ENCODE data around the gene CCDC3. TPM values are rescaled to one million over a fixed set of nuclear protein-coding genes. Genes with fewer than 3 reads are reported as not detected.

The CCDC3 gene
- total RNA-seq (ENCODE audit: low replicate concordance) = 0.15 and 0.47 TPM in 2 replicates

DNA sequence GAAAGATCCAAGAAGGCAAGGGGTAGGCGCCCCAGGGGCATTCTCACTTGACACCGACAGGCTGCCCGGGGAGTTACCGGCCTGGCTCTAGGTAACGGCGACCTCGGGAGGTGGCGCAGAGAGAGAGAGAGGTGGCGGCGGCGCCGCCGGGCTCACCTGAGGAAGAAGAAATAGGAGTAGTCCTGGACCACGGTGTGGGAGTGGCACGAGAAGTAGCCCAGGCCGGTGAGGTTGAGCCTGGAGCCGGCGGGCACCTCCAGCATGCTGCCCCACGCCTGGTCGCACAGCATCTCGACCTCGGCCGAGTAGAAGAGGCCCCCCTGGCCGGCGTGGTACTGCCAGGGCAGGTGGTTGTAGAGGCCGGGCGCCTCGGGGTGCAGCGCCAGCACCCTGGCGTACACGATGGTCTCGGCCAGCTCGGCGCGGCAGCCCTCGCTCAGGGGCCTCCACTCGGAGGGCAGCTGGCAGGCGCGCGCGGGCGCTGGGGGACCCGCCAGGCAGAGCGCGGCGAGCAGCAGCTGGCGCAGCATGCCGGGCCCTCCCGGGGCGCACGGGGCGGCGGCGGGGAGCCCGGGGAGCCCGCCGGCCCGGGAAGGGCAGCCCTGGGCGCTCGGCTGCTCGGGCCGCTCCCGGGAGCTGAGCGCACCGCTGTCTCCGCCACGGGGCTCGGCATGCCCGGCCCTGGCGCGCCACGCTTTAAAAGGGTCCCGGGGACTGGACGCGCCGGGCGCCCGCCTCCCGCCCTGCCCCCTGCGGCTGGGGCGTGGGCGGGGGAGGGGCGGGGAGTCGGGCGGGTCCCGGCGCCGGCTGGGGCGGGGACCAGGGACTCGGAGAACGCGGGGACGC, at the start of gene CCDC3:
CCDC3 (minus strand) TSS at position 673 of the 846 bp plus-strand sequence; CDS start at position 530, 143 bp downstream.

Other genes with a start within 250 kb of the CCDC3 start
- gene OPTN, start 98.5 kb upstream of the CCDC3 start, total RNA-seq (ENCODE audit: low replicate concordance) = 89.3 and 272 TPM in 2 replicates
- 0.35 and 2.8 TPM in 2 replicates for gene MCM10, start 159.8 kb upstream of the CCDC3 start, total RNA-seq (ENCODE audit: low replicate concordance)
- not detected in 2 replicates for gene UCMA, start 232.7 kb upstream of the CCDC3 start, total RNA-seq (ENCODE audit: low replicate concordance)

All from smooth muscle cell of the coronary artery (primary cell).